ENCODE measurements around the gene TSPAN14. TPM values are rescaled to one million over a fixed set of nuclear protein-coding genes. Genes with fewer than 3 reads are reported as not detected.

TSPAN14 gene, protein sequence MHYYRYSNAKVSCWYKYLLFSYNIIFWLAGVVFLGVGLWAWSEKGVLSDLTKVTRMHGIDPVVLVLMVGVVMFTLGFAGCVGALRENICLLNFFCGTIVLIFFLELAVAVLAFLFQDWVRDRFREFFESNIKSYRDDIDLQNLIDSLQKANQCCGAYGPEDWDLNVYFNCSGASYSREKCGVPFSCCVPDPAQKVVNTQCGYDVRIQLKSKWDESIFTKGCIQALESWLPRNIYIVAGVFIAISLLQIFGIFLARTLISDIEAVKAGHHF
- total RNA-seq = 169 TPM
- long read RNA-seq, full-length matches to known transcripts = 45 of 185 reads
- long read RNA-seq, partial matches to known transcripts = 14 of 185 reads
- long read RNA-seq, other reads (novel, unspliced or antisense) = 126 of 185 reads

DNA sequence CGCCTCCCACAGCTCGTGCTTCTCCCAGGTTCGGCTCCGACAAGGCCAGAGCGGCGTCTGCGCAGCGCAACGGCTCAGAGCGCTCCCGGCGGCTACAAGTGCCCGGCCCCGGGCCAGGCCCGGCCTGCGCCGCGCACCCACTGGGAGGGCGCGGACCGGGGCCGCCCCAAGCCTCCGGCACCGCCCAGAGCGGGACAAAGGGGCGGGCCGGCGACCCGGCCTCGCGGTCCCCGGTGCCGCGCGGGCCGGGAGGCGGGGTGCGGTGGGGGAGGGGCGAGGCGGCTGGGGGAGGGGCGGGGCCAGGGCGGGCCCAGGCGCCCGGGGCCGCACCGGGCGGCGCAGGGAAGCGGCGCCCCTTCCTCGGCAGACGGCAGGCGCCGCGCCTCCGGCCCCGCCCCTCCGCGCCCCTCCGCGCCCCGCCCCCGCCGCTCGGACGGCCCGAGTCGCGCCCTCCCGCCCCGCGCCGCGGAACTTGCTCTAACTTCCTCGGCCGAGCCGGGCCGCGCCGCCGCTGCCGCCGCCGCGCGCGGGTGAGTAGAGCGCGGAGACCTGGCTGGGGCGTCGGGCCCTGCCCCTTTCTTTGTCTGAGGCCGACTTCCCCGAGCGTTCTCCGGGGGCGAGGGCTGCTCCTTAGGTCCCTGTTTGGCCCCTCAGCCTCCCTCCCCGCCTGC, at the start of gene TSPAN14:
Gene TSPAN14, plus strand, starts transcription at position 469 of the 671 bp plus-strand sequence. CDS start 34,924 bp downstream, outside the sequence.
- H3K4me1 ChIP-seq = peaks cover 67% of the 10 kb centered on the region
- ATAC-seq (peak; percentile 86 to 91), DNase-seq (peak; percentile 92)
- no peaks in the 10 kb centered on the region for H3K27me3 ChIP-seq (ENCODE audit: low read depth)
- intact Hi-C loops (cut with DNase I) = no loop called here
- H3K4me3 ChIP-seq = peak within 1 kb of the TSS; percentile 87
- TF ChIP-seq, protein P1, sequence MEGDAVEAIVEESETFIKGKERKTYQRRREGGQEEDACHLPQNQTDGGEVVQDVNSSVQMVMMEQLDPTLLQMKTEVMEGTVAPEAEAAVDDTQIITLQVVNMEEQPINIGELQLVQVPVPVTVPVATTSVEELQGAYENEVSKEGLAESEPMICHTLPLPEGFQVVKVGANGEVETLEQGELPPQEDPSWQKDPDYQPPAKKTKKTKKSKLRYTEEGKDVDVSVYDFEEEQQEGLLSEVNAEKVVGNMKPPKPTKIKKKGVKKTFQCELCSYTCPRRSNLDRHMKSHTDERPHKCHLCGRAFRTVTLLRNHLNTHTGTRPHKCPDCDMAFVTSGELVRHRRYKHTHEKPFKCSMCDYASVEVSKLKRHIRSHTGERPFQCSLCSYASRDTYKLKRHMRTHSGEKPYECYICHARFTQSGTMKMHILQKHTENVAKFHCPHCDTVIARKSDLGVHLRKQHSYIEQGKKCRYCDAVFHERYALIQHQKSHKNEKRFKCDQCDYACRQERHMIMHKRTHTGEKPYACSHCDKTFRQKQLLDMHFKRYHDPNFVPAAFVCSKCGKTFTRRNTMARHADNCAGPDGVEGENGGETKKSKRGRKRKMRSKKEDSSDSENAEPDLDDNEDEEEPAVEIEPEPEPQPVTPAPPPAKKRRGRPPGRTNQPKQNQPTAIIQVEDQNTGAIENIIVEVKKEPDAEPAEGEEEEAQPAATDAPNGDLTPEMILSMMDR (IDR thresholded peaks at IDR 0.05) = no peak
- H3K36me3 ChIP-seq = peaks cover 6% of the 10 kb centered on the region
- no peaks in the 10 kb centered on the region for H3K9me3 ChIP-seq
- H3K27ac ChIP-seq = peak within 1 kb of the TSS; percentile 98

DNA sequence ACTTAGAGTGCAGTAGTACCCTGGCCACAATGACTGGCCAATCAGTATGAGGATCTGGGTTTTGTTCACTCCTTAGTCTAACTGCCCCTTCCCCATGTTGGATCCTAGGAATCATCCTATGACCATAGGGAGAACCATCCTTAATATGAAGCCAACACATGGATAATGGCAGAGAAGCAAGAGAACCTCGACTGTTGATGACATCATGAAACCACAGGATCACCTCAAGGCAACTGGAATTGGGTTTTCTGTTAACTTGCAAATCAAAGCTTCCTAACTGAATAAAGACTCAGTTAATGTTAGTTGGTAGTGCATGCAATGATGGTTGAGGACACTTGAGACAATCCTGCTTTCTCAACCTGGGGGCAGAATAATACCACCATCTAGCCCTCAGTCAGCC, 49.1 kb upstream of the TSPAN14 start:
- ATAC-seq = no peak
- no peak for DNase-seq
- Histone ChIP-seq H3K4me1 (peaks cover 22% of the 10 kb centered on the region), H3K4me3 (no peak overlapping the region), H3K9me3 (no peaks in the 10 kb centered on the region), H3K27ac (no peak overlapping the region), H3K27me3 (ENCODE audit: low read depth) (no peaks in the 10 kb centered on the region), H3K36me3 (no peaks in the 10 kb centered on the region)
- intact Hi-C loops (cut with DNase I) = no loop called here
- TF ChIP-seq, protein P1 (IDR thresholded peaks at IDR 0.05) = no peak

DNA sequence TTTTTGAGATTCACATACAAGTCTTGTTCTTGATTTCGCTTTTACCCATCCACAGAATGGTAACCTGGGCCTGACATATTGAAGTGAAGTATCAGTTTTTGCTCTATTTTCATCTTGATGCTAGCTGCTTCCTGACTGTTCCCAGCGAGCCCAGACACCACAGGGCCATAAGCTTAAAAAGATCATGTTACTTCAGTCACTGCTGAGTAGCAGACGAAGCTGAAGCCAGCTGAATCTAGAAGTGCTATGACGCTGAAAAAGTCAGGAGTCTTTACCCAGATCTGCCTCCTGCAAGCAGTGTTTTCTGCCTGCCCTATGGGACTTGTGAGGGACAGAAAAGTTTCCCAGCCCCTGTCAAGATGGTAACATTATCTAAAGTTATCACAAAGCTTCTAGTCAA, 48.5 kb upstream of the TSPAN14 start:
- no peak overlapping the region for H3K4me3 ChIP-seq
- TF ChIP-seq, protein P1 (IDR thresholded peaks at IDR 0.05) = no peak
- H3K27ac ChIP-seq = no peak overlapping the region
- intact Hi-C loops (cut with DNase I) = no loop called here
- no peaks in the 10 kb centered on the region for H3K36me3 ChIP-seq
- DNase-seq (no peak), ATAC-seq (no peak)
- H3K9me3 ChIP-seq = no peaks in the 10 kb centered on the region
- H3K4me1 ChIP-seq = peaks cover 23% of the 10 kb centered on the region
- H3K27me3 ChIP-seq (ENCODE audit: low read depth) = no peaks in the 10 kb centered on the region

DNA sequence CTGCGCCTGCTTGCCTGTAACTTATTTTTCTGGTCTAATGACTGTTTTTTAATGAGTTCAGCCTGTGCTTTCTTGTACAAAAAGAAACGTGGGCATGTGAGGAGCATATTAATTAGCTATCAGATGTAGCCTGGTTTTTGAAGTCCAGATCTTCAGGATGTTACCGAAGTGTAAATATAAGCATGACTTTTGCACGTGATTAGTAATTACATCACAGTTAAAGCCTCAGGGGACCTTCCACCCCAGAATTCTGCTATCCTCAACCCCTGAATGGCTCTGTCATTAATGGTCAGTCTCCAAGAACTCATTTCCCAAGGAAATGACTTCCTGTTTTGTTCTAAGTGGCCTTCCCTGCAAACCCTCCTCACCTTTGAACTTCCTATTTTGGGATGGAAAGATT, 47.9 kb upstream of the TSPAN14 start:
- no peak overlapping the region for H3K27ac ChIP-seq
- peaks cover 23% of the 10 kb centered on the region for H3K4me1 ChIP-seq
- TF ChIP-seq, protein P1 (IDR thresholded peaks at IDR 0.05) = no peak
- no peaks in the 10 kb centered on the region for H3K36me3 ChIP-seq
- DNase-seq (no peak), ATAC-seq (no peak)
- intact Hi-C loops (cut with DNase I) = no loop called here
- H3K9me3 ChIP-seq = no peaks in the 10 kb centered on the region
- H3K4me3 ChIP-seq = no peak overlapping the region
- no peaks in the 10 kb centered on the region for H3K27me3 ChIP-seq (ENCODE audit: low read depth)

DNA sequence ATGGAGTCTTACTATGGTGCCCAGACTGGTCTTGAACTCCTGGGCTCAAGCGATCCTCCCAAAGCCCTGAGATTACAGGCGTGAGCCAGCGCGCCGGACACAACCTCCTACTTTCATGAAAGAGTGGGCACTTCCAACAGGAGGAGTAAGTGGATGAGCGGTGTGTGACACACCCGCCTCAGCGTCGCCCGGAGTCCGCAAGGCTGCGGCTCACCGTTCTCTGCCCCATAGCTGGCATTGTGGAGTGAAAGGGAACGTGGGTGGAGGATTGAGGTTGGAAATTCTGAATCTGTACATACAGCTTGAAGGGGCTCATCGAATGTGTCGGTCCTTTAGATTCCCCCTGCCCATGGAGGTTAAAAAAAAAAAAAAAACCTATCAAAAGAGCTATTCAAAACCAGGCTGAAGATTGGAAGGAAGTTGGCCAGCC, 46.3 kb upstream of the TSPAN14 start:
- peak; percentile 72 to 84 for ATAC-seq

More for the DNA sequence above, 46.3 kb upstream of the TSPAN14 start:
- Histone ChIP-seq H3K27ac (peak overlapping the region; percentile 72), H3K4me1 (peaks cover 23% of the 10 kb centered on the region), H3K36me3 (no peaks in the 10 kb centered on the region), H3K27me3 (ENCODE audit: low read depth) (no peaks in the 10 kb centered on the region), H3K9me3 (no peaks in the 10 kb centered on the region), H3K4me3 (peak overlapping the region; percentile 84)
- DNase-seq = peak; percentile 55
- intact Hi-C loops (cut with DNase I) = no loop called here
- TF ChIP-seq, protein P1 (IDR thresholded peaks at IDR 0.05) = no peak

All from lower lobe of right lung (tissue), 2 donors.